GM18508 (cell line): ENCODE results near the gene FDXACB1.
"Not testable (repeated sequence)": the region's sequence is repeated elsewhere in the genome, so short reads cannot be mapped to it uniquely, and the experiment has no call there.

Experiments
- ATAC-seq: cut with Tn5 transposase; IDR thresholded peaks from one replicate; pipeline ENCODE4 v1.9.1; 2021; ENCODE audit warnings: moderate number of reproducible peaks; ENCODE audit not compliant: insufficient read depth, unreplicated experiment

Gene FDXACB1

GRCh38 chr11:111910676-111911562 lies 32.0 kb upstream of the FDXACB1 start:
- ATAC-seq, result no peak

- no peak for ATAC-seq
Measured at GRCh38 chr11:111909378-111909777, 30.4 kb upstream of the FDXACB1 start.

GRCh38 chr11:111908639-111909305 lies 29.8 kb upstream of the FDXACB1 start:
- no peak for ATAC-seq

GRCh38 chr11:111906680-111907079 lies 27.7 kb upstream of the FDXACB1 start:
- no peak for ATAC-seq

GRCh38 chr11:111905411-111905810 lies 26.4 kb upstream of the FDXACB1 start:
- no peak for ATAC-seq

GRCh38 chr11:111886844-111887243 lies 7.9 kb upstream of the FDXACB1 start:
- ATAC-seq, result no peak

GRCh38 chr11:111886032-111886431 lies 7.1 kb upstream of the FDXACB1 start:
- ATAC-seq, result no peak

- not testable (repeated sequence) for ATAC-seq
Measured at GRCh38 chr11:111885053-111885452, 6.1 kb upstream of the FDXACB1 start.

GRCh38 chr11:111882202-111882601 lies 3.2 kb upstream of the FDXACB1 start:
- ATAC-seq, result no peak

- no peak for ATAC-seq
Measured at GRCh38 chr11:111879637-111879960, 634 bp upstream of the FDXACB1 start.

- ATAC-seq, result no peak
Measured at GRCh38 chr11:111878385-111878848, 548 bp downstream of the FDXACB1 start.

GRCh38 chr11:111871693-111872161 lies 7.2 kb downstream of the FDXACB1 start:
- ATAC-seq, result no peak

- peak; percentile 45 for ATAC-seq
Measured at GRCh38 chr11:111870886-111871692, 7.9 kb downstream of the FDXACB1 start, which contains the start of gene ALG9. Gene ALG9 (minus strand): TSS chr11:111871581. CDS start chr11:111871482, 99 bp downstream.

GRCh38 chr11:111870522-111870885 lies 8.5 kb downstream of the FDXACB1 start:
- peak; percentile 5 for ATAC-seq

GRCh38 chr11:111870113-111870512 lies 8.9 kb downstream of the FDXACB1 start:
- ATAC-seq, result no peak

- no peak for ATAC-seq
Measured at GRCh38 chr11:111860257-111860656, 18.7 kb downstream of the FDXACB1 start.

- no peak for ATAC-seq
Measured at GRCh38 chr11:111855506-111855905, 23.5 kb downstream of the FDXACB1 start.

GRCh38 chr11:111852103-111852502 lies 26.9 kb downstream of the FDXACB1 start:
- no peak for ATAC-seq

GRCh38 chr11:111851636-111852035 lies 27.3 kb downstream of the FDXACB1 start:
- ATAC-seq, result no peak

GRCh38 chr11:111851067-111851466 lies 27.9 kb downstream of the FDXACB1 start:
- ATAC-seq, result no peak

- no peak for ATAC-seq
Measured at GRCh38 chr11:111849631-111850030, 29.3 kb downstream of the FDXACB1 start.
